Muscle of leg (tissue), 11 donors: ENCODE results near the gene FBXO40. TPM values are rescaled to one million over a fixed set of nuclear protein-coding genes. Genes with fewer than 3 reads are reported as not detected.
"Not testable (repeated sequence)": the region's sequence is repeated elsewhere in the genome, so short reads cannot be mapped to it uniquely, and the experiment has no call there.

Source experiments
- DNase-seq: peaks from one replicate; pipeline ENCODE4 v3.0.0; 2013
- H3K27ac ChIP-seq: one replicate; pipeline ENCODE4 v1.5.1; 2013; ENCODE audit warnings: mild to moderate bottlenecking, low read length, control low read depth
- H3K27me3 ChIP-seq: one replicate; pipeline ENCODE4 v1.6.1; 2013; ENCODE audit warnings: low read length; ENCODE audit not compliant: control insufficient read depth, insufficient read depth
- H3K36me3 ChIP-seq: one replicate; pipeline ENCODE4 v1.6.1; 2013; ENCODE audit warnings: low read length; ENCODE audit not compliant: control insufficient read depth, insufficient read depth
- H3K4me1 ChIP-seq: one replicate; pipeline ENCODE4 v1.6.1; 2013; ENCODE audit warnings: low read length; ENCODE audit not compliant: control insufficient read depth, insufficient read depth
- H3K4me3 ChIP-seq: one replicate; pipeline ENCODE4 v1.5.1; 2013; ENCODE audit warnings: low read length, control low read depth
- H3K9me3 ChIP-seq: replicated peaks from 2 replicates; pipeline ENCODE4 v1.6.1; 2013; ENCODE audit warnings: low read depth, low read length; ENCODE audit not compliant: control insufficient read depth
- WGBS: methylation state at CpG from one replicate; pipeline ENCODE4 v1.1.5; 2013; ENCODE audit warnings: missing lambda C conversion rate; ENCODE audit not compliant: insufficient coverage; 5-methylcytosine and 5-hydroxymethylcytosine counted together
- polyA plus RNA-seq, 8 donors: library from polyadenylated mRNA; unstranded; fragments of 120-200 nt; gene quantifications; one replicate each; pipeline versions ENCODE4 v1.2.1 to v1.2.3, GENCODE V29; 2013; ENCODE audit warnings: inconsistent platforms in 1 of 8, low replicate concordance in 1 of 8; ENCODE audit not compliant: insufficient read length in 8 of 8, insufficient read depth in 1 of 8
- total RNA-seq: library from RNA; stranded (reverse); fragments of 120-200 nt; gene quantifications from one replicate; pipeline ENCODE4 v1.2.4, GENCODE V29; 2013

Gene FBXO40
- total and polyA plus RNA-seq, 9 donors, result 1.6 to 2.7 (median 2.3) TPM

DNA sequence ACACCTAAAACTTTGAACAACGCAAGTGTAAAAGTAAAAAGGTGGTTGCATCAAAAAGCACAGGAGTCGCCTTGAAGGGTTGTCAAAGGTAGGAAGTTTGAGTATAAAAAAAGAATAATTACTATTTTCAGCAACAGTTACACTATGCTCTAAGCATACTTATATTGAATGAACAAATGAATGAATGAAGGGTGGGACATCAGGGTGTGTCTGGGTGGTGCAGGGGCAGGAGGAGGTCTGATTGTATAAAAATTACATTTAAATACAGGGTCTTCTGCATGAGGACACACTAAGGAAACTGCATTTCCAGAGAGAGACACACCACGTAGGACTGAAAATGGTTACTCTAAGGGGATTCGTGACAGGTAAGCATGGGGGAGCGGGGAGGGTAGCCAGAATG lies 25.5 kb upstream of the FBXO40 start, which contains the start of gene ARGFX:
Gene ARGFX, plus strand, starts transcription at position 301 of the 400 bp plus-strand sequence. CDS start 2,765 bp downstream, outside the sequence.
- DNase-seq, result no peak
- H3K9me3 ChIP-seq, result no peaks in the 10 kb centered on the region
- H3K27ac ChIP-seq, result no peak within 1 kb of the TSS
- no peaks in the 10 kb centered on the region for H3K36me3 ChIP-seq
- no peaks in the 10 kb centered on the region for H3K4me1 ChIP-seq
- H3K4me3 ChIP-seq, result no peak within 1 kb of the TSS
- WGBS, result 82% methylated on average over 2 of the region's 5 CpGs
- H3K27me3 ChIP-seq, result no peaks in the 10 kb centered on the region

DNA sequence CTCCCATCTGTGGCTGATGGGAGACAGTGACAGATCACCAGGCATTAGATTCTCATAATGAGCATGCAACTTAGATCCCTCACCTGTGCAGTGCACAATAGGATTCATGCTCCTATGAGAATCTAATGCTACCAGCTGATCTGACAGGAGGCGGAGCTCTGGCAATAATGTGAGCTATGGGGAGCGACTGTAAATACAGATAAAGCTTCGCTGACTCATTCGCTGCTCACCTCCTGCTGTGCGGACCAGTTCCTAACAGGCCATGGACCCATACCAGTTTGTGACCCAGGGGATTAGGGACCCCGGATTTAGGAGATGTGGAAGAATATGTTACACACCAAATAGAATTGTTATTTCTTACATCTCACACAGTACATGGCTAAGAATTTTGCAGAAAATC lies 18.7 kb upstream of the FBXO40 start:
- no peaks in the 10 kb centered on the region for H3K27me3 ChIP-seq
- no peaks in the 10 kb centered on the region for H3K36me3 ChIP-seq
- H3K4me3 ChIP-seq, result no peak overlapping the region
- H3K4me1 ChIP-seq, result no peaks in the 10 kb centered on the region
- H3K9me3 ChIP-seq, result no peaks in the 10 kb centered on the region
- DNase-seq, result no peak
- 82% methylated on average over 4 of the region's 6 CpGs for WGBS
- no peak overlapping the region for H3K27ac ChIP-seq

DNA sequence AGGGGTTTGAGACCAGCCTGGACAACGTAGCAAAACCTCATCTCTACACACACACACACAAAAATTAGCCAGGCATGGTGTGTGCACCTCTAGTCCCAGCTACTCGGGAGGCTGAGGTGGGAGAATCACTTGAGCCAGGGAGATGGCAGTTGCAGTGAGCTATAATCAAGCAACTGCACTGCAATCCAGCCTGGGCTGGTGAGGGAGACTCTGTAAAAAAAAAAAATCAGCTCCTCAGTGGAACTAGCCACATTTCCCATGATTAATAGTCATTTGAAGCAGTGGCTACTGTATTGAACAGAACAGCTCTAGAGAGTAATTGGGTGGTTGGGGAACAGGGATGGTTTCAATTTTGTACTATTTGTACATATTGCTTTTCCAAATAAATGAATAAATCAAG lies 11.5 kb upstream of the FBXO40 start:
- Histone ChIP-seq H3K27me3 (no peaks in the 10 kb centered on the region), H3K9me3 (no peaks in the 10 kb centered on the region), H3K4me3 (no peak overlapping the region), H3K36me3 (no peaks in the 10 kb centered on the region), H3K27ac (no peak overlapping the region), H3K4me1 (no peaks in the 10 kb centered on the region)
- WGBS, result no CpG with 5 or more reads among the region's 2 CpGs
- DNase-seq, result no peak

DNA sequence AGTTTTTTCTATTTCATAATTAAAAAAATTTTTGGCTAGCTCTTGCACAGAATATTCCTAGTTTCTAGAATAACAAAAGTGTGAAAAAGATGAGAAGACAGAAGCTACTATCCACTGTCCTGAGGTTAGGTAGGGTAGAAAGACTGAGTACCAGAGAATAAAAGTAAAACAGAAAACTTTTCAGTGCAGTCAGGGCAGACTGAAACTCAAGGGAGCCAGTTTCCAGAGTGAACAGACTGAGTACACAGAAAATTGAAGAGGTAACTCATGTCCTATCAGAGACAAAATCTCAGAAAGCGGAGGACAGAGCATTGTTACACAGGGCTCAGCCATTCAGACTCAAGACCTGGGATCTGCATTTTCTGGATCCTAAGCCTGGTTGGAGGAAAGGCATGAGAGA lies 8.8 kb upstream of the FBXO40 start:
- WGBS, result 100% methylated on average over 1 of the region's 1 CpG
- H3K4me1 ChIP-seq, result no peaks in the 10 kb centered on the region
- H3K4me3 ChIP-seq, result no peak overlapping the region
- no peaks in the 10 kb centered on the region for H3K9me3 ChIP-seq
- H3K36me3 ChIP-seq, result no peaks in the 10 kb centered on the region
- no peak for DNase-seq
- H3K27me3 ChIP-seq, result no peaks in the 10 kb centered on the region
- no peak overlapping the region for H3K27ac ChIP-seq

DNA sequence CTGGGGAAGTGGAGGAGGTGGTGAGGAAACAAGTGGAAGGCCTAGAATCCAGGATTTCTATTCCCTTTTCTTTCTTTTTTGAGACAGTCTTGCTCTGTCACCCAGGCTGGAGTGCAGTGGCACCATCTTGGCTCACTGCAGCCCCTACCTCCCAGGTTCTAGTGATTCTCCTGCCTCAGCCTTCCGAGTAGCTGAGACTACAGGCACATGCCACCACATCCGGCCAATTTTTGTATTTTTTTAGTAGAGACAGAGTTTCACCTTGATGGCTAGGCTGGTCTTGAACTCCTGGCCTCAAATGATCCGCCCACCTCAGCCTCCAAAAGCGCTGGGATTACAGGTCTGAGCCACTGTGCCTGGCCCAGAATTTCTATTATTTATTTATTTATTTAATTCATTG lies 627 bp downstream of the FBXO40 start:
- not testable (repeated sequence) for H3K4me1 ChIP-seq, H3K9me3 ChIP-seq, H3K36me3 ChIP-seq, H3K27me3 ChIP-seq, DNase-seq, H3K4me3 ChIP-seq, H3K27ac ChIP-seq
- 92% methylated on average over 2 of the region's 4 CpGs for WGBS

DNA sequence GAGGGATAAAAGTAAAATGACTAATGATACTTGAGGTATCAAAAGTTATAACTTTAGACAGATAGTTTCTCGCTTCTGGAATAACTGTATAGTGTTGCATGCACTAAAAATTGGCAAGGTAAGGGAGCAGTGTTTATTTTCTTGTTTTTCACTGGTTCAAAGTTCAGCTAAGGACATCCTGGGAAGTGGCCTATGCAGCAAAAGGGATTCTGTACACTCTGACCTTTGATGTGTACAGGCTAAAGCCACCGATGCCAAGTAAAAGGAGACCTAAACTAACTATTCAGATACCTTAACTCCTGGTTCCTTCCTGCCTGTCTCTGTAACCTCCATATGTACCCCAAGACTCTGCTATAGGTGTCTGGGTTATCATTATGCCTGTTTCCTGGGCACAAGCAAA lies 1.7 kb downstream of the FBXO40 start:
- no CpG with 5 or more reads among the region's 2 CpGs for WGBS
- Histone ChIP-seq H3K27ac (no peak overlapping the region), H3K36me3 (no peaks in the 10 kb centered on the region), H3K27me3 (no peaks in the 10 kb centered on the region), H3K4me1 (peaks cover 3% of the 10 kb centered on the region), H3K9me3 (no peaks in the 10 kb centered on the region), H3K4me3 (no peak overlapping the region)
- no peak for DNase-seq

DNA sequence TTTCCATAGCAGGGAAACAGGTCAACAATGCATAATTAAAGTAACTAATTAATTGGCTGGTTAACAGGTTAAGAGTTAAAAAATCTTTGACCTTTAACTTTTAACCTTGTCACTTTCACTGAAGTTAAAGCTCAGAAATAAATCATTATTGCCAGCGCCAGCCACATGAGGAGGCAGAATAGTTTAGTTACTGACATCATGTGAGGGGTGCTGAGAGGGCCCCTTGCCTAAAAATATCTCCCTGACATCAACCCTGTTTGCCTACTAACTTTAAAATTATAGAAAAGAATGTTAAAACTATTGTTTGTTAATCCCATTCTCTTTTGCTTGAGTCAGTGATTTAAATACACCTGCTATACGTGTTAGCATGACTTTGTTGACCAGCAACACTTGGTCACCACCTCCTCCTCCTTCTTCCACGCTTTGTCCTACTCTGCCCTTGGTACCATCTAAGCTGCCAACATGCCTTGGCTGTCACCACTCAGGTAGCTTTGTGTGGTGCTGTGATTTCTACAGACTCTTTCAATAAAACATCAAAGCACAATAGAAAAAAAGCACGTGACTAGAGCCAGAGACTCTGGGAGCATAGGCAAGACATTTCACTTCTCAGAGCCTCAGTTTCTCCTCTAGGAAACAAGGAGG lies 2.7 kb downstream of the FBXO40 start:
- Histone ChIP-seq H3K27ac (no peak overlapping the region), H3K4me3 (no peak overlapping the region), H3K36me3 (no peaks in the 10 kb centered on the region), H3K27me3 (no peaks in the 10 kb centered on the region), H3K9me3 (no peaks in the 10 kb centered on the region), H3K4me1 (peaks cover 3% of the 10 kb centered on the region)
- WGBS, result 38% methylated on average over 1 of the region's 4 CpGs
- peak; percentile 9 for DNase-seq

DNA sequence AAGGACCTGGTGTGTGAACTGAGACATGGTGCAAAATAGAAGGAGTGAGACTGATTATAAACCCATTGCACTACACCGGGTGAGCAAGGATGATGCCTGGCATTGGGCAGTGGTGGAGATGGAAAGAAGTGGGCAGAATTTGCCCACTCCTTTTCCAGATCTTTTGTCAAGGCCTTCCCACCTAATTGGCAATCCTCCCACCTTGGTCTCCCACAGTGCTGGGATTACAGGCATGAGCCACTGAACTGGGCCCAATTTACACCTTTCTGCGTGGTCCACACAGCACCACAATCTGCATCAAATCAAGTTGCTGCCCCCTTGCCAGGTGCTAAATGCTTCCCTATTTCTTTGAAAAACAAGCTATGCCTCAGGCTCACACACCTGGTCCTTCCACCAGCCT lies 5.4 kb downstream of the FBXO40 start:
- no peak for DNase-seq
- Histone ChIP-seq H3K27me3 (no peaks in the 10 kb centered on the region), H3K4me1 (peaks cover 2% of the 10 kb centered on the region), H3K36me3 (no peaks in the 10 kb centered on the region), H3K4me3 (no peak overlapping the region), H3K27ac (no peak overlapping the region), H3K9me3 (no peaks in the 10 kb centered on the region)
- WGBS, result 71% methylated on average over 2 of the region's 2 CpGs

DNA sequence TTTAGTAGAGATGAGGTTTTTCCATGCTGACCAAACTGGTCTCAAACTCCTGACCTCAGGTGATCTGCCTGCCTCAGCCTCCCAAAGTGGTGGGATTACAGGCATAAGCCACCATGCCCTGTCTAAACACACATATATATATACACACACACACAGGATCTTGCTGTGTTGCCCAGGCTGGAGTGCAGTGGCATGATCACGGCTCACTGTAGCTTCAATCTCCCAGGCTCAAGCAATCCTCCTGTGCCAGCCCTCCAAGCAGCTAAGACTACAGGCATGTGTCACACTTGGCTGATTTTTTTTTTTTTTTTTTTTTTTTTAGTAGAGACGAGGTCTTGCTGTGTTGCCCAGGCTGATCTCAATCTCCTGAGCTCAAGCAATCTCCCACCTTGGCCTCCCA lies 6.7 kb downstream of the FBXO40 start:
- H3K27ac ChIP-seq, DNase-seq, H3K36me3 ChIP-seq, H3K27me3 ChIP-seq, H3K4me3 ChIP-seq, H3K4me1 ChIP-seq, H3K9me3 ChIP-seq: not testable (repeated sequence)
- no CpG with 5 or more reads among the region's 2 CpGs for WGBS

DNA sequence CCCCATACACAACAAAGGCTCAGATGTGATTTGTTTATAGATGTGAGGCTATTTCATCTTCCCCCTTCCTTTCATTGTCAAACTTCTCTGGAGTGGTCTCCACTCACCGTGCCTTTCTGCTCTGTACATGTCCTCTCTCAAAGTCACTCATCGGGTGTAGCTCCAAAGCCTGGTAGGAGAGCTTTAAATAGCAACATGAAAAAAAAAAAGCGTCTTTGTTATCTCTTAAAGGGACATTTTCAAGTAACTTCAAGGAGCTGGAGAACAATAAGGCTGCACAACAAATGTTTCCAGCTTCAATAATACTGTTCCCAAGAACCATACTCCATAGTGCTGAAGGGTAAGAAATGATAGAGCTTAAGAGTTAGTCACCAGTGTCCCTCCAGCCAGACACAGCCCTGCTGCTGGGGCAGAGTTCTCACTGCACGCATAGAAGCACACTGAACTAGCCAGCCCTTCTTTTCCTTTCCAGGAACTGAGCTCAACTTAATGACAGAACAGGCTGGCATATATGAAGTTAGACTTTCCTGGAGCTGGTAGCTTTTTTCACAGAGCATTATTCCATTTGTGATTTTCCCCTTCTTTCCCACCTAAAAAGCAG lies 8.1 kb downstream of the FBXO40 start:
- peak overlapping the region; percentile 52 for H3K27ac ChIP-seq
- peak; percentile 32 for DNase-seq
- no peak overlapping the region for H3K4me3 ChIP-seq
- peaks cover 2% of the 10 kb centered on the region for H3K4me1 ChIP-seq
- H3K27me3 ChIP-seq, result no peaks in the 10 kb centered on the region
- no CpG with 5 or more reads among the region's 4 CpGs for WGBS
- H3K36me3 ChIP-seq, result no peaks in the 10 kb centered on the region
- no peaks in the 10 kb centered on the region for H3K9me3 ChIP-seq
